ENCODE measurements around the gene NHLRC3. TPM values are rescaled to one million over a fixed set of nuclear protein-coding genes. Genes with fewer than 3 reads are reported as not detected.
"Not testable (repeated sequence)": the region's sequence is repeated elsewhere in the genome, so short reads cannot be mapped to it uniquely, and the experiment has no call there.

Gene NHLRC3, protein sequence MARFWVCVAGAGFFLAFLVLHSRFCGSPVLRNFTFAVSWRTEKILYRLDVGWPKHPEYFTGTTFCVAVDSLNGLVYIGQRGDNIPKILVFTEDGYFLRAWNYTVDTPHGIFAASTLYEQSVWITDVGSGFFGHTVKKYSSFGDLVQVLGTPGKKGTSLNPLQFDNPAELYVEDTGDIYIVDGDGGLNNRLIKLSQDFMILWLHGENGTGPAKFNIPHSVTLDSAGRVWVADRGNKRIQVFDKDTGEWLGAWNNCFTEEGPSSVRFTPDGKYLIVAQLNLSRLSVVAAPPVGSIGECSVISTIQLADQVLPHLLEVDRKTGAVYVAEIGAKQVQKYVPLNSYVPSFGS
- 11.3 and 13.3 TPM in 2 replicates for total RNA-seq (2014; rRNA removed; shearing (Covaris generic))

DNA sequence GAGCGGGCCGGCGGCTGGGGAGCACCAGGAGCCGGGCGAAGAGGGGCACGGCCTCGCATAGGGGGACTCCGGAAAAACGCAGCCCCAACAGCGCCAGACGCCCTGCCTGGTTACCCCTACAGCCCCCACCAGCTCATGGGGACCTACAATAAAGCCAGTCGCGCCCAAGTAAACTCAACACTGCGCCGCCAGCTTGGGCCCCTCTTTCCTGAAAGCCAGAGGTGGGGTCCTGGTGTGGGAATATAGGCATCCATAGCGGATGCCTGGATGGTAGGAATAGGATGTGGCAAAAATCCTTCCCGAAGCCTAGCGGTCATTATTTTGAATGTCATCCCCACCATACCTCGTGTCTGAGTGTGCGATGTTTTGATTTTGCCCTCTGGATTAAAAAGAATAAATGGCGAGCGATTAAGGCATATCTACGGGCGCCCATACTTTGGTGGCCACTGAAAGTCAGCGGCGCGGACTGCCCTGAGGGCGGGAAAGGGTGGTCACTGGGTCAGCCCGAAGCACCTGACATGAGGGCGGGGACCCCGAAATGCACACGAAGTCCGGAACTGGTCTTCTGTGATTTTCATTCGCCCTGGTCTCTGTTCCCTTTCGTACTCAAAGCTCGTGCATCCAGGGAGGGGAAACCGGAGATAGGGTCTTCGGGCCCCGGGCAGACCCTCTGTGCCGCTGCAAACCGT lies at the start of gene NHLRC3, which contains the start of gene PROSER1:
NHLRC3 (plus strand) TSS at position 577 of the 689 bp plus-strand sequence. CDS start 184 bp downstream, outside the sequence.
PROSER1 (minus strand) TSS at position 210 of the 689 bp plus-strand sequence. CDS start 847 bp downstream, outside the sequence.
- peak; percentile 95 for DNase-seq (ENCODE audit: low spot score)

DNA sequence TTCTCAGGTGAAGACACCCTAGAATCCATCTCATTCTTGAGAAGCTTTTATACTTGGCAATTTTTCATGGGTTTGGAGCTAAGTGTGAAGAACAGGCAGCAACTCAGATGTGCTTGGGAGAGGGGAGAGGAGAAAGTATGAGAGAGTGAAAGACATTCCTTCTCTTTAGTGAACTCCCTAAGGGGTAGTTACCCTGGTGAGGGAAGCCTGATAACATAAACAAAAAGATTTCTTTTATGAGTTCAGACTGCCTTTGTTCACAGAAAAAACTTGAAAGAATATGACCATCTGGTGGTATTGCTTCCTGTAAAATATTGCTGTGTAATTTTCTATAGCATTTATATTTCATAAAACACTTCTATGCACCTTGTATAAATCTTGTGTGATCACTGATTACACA lies 47.6 kb upstream of the NHLRC3 start, which contains the start of gene STOML3:
STOML3 (minus strand) TSS at position 139 of the 400 bp plus-strand sequence; CDS start at position 29, 110 bp downstream.
- no peak for DNase-seq (ENCODE audit: low spot score)

DNA sequence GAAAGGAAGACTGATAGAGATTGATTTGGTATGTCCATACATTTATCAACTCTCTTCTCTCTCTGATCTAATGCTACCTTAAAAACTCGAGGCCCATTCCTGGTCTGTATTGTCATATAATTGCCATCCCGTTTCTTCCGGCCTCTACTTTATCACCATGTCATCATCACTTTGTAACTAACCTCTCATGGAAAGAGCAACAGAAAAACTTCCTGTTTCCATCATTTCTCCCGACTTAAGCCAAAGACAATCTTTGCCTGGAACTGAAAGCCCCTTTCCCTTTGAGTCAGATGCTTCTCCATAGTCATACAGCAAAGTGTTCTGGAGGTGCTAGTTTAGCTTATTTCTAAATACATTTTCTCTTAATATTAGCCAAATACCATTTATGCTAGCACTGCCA lies 44.9 kb upstream of the NHLRC3 start:
- no peak for DNase-seq (ENCODE audit: low spot score)

DNA sequence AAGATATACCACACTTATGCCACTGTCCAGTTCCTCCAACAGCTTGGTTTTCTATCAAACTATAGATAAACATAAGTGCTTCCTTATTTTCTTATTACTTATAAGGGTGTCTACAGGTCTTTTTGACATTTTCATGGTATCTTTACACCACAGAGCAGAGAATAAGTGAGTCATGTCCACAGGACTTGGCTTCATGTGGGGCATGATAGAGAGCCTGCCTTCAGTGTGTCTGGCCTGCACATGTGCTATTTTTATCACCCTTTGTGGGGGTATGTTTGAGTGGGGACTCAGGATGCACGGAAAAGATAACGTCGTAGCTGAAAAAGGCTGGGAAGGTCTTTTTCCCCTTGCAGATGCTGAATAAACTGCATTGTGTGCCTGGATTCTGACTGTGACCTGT lies 39.5 kb upstream of the NHLRC3 start:
- no peak for DNase-seq (ENCODE audit: low spot score)

DNA sequence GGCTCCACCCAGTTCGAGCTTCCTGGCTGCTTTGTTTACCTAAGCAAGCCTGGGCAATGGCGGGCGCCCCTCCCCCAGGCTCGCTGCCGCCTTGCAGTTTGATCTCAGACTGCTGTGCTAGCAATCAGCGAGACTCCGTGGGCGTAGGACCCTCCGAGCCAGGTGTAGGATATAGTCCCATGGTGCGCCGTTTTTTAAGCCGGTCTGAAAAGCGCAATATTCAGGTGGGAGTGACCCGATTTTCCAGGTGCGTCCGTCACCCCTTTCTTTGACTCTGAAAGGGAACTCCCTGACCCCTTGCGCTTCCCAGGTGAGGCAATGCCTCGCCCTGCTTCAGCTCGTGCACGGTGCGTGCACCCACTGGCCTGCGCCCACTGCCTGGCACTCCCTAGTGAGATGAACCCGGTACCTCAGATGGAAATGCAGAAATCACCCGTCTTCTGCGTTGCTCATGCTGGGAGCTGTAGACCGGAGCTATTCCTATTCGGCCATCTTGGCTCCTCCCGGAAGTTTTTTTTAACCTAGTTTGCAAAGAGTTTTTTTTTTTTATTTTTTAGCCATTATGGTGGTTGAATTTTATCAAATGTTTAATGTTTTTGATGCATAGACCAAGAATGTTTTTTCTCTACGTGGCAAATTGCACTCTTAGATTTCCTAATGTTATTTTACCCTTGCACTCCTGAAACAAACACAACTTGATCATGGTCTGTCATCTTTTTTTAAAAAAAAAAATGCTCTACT lies 31.7 kb upstream of the NHLRC3 start:
- not testable (repeated sequence) for DNase-seq (ENCODE audit: low spot score)

DNA sequence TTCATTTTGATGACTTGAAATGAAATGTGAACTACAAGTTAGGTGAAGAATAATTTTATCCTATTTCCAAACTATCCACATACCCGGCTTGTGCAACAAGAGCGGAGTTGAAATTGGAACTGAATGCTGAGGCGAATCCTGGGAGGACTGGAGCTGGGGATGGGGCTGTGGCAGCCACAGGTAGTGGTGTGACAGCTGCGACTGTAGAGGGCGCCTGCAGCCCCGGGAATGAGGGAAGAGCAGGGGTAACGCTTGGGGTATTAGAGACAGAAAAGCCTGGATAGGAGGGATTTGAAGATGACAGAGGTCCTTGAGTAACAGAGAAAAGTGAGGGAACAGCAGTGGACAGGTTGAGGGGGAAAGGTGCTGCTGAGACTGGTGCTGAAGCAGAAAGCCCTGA lies 25.6 kb upstream of the NHLRC3 start:
- no peak for DNase-seq (ENCODE audit: low spot score)

DNA sequence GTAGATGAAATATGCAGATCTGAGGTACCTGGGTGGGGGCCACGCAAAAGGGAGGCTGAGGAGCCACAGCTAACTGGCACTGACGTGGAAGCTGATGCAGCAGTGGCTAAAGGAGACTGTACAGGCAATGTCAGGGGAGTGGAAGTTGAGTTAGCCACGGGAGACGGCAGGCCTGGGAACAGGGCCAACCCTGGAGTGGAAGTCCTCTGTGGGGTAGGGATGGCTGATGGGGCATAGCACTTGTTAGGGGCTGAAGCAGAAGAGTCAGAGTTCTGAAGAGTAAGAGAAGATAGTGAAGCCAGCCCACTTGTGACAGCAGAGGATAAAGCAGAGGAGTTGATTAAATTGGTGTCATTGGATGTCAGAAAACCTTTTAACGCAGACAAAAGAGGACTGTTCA lies 24.8 kb upstream of the NHLRC3 start:
- DNase-seq (ENCODE audit: low spot score) = no peak

DNA sequence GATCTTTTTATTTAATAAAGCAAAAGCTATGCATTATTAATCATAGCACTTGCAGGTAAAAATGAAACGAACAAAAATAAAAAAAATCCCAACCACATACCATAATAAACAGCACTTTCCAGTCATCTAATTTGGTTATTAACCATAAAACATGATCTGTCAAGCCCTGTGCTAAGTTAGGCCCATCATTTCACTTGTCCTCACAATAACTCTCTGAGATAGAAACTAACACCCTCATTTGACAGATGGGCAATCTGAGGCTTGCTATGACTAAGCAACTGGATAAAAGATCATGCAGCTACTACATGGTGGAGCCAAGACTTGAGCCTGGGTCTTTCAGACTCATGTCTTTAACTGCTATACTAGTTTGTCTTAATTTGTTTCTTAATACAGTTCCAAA lies 22.2 kb upstream of the NHLRC3 start:
- no peak for DNase-seq (ENCODE audit: low spot score)

DNA sequence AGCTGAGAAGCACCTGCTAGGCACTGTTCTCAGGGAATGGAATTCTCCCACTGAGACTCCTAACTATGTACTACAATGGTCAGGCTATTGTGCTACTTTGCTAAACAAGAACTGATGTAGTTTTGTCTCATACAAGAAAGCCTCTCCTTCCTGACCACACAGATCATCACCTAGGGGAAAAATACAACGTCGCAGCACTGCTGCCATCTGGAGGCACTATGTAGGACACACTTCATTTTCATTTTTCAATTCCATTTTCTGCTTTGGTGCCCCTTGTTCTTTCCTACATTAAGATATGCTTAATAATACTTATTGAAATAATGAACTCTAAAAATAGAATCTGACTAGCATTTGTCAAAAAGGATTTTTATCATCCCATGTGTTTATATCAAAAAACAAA lies 21.5 kb upstream of the NHLRC3 start:
- DNase-seq (ENCODE audit: low spot score) = peak; percentile 59

DNA sequence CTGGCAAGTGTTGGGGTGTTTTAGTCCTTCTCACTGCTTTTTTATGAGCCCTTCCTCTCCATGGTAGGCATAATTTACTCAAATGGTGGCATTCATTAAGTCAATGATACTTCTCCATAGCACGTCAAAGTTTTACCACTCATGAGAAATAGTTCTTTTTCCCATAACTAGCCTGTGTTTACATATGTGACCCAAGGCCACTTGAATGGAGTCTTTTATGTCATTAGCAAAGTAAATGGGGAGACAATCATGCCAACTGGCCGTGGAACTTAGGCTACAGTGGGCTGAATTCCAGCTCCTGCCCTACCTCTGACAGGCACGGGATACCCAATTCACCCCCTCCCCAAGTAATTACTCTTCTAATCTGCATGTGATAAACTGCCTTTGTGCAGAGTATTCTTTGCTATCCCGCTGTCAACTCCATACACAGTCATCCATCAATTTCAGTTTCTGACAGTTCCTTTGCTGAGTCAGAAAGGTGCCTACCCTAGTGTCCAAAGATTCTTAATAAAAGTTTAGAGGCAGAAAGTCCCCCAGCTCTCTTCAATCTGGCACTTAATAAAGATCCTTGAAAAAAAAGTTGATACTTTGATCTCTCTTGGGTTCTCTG lies 17.3 kb upstream of the NHLRC3 start:
- no peak for DNase-seq (ENCODE audit: low spot score)

DNA sequence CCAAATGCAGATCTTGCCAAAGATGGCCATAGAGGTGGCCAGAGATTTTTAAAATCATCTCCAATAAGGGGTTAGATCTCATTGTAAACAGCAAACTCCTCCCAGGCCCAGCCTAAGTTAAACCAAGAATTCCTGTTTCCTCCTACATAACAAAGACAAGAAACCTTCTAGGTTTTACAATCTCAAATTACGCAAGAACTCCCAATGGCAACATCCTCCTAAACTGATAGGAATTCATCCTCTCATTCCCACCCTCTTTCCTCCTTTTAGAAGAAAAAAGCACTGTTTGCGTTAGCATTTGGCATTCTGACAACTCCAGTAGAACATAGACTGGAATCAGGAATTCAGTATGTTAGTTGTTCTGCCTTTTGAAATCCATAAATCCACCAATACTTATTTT lies 14.9 kb upstream of the NHLRC3 start:
- no peak for DNase-seq (ENCODE audit: low spot score)

DNA sequence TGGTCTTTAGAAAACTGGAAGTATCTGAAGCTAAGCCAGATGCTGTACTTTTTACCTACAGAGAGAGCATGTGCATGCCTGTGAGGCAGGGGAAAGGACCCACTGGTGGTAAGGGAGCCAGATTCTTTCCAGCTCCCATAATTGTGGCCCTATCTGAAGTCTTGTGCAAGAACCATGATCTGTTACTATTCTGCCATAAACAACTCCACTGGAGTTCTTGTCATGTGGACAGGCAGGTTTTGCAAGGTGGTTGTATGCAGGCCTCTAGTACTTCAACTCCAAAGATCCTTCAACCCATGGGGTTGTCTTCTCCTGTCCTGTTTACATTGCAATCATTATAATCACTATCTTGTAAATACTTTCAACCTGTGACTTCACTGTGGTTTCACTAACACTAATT lies 14.5 kb upstream of the NHLRC3 start:
- DNase-seq (ENCODE audit: low spot score) = peak; percentile 68

DNA sequence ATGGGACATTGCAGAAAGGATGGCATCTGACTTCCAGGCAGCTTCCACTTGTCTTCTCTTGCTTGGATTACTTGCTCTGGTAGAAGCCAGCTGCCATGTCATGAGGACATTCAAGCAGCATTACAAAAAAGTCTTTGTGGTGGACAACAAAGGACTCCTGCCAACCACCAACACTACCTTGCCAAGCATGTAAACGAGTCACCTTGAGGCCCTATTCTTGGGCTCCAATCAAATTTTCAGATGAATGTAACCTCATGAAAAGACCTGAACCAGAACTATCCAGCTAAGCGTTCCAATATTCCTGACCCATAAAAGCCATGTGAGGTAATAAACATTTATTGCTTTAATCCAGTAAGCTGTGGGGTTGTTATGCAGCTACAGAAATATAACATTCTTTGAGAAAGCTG lies 12.8 kb upstream of the NHLRC3 start:
- no peak for DNase-seq (ENCODE audit: low spot score)

DNA sequence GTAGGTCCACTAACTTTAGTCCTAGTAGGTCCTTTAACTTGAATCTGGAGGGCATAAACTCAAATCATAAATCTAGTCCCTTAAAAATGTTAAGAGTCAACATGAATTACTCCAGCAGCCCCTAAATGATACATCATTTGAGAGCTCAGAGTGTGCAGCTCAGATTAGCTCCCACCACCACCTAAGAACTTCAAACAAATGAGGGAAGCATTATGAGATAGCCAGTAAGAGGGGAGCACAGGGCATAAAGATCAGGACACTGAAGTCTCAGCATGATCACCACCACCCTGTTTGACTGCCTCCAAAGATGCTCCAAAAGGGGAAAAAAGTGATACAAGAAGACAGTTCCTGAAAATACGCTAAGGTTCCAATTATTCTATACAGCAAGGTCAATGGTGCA lies 6.1 kb upstream of the NHLRC3 start:
- DNase-seq (ENCODE audit: low spot score) = no peak

DNA sequence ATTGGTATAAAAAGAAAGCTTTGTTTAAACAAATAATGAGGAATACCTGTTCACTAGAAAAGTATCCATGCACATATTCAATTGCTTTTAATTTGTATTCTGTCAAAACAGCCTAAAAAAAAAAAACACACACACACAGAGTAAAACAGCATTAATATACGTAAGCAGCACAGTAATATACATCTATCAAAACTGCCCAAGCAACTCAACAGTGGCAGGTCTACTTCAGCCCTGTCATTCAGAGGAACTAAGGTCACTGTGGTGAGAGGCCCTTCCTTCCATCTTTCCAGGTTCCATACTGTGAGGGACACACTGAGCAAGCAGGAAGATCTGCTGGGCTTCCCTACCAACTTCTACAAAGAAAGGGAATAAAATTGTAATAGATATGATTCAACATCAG lies 4.2 kb upstream of the NHLRC3 start:
- no peak for DNase-seq (ENCODE audit: low spot score)

DNA sequence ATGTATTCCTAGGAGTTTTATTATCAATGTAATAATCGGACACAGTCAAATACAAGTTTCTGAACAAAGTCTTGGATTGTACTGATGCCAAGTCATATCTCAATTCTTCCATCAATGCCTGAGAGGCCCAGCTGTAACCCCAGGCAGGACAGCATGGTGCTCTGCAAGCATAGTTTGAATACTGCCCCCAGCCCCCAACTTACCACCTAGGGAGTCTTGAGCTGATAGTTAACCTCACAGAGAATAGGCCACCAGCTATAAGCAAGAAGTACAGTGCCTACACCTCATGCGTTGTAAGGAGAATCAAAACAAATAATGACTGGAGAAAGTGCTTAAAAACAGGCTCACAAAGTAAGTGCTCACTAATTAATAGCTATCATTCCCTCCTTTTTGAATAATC lies 3.1 kb upstream of the NHLRC3 start:
- peak; percentile 16 for DNase-seq (ENCODE audit: low spot score)

DNA sequence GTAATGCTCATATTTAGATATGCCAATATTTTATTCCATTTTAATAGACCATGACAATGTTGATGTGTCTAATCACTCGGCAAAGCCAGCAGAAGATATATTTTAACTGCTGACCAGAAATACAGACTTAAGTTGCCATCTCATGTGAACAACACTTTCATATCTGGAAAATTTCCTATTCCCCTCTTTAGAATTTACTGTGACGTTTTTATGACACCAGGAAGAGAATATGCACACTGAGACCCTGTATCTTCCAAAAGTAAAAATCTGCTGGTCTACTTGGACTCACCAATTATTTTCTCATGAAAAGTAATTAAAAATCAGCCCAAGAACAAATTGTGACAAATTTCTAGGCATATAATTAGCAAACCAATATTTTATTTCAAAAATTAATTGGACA lies 2.5 kb upstream of the NHLRC3 start:
- peak; percentile 28 for DNase-seq (ENCODE audit: low spot score)

DNA sequence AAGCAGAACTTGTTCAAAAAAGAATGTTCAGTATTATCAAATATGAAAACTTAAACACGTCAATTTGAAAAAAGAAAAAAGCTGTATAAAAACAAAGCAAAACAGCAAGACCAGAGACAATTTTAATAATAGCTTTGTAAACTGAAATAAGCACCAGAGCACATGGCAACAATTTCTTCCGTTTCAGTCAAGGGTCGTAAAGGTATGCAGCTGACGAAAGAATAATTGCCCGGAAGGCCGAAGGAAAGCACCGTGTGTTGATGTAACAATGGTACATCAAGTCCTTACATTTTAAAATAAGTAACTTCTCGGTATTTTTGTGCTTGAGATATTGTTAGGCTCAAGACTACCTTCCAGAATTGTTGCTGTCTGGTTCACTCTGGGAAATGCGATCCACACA lies 2.0 kb upstream of the NHLRC3 start:
- peak; percentile 61 for DNase-seq (ENCODE audit: low spot score)

DNA sequence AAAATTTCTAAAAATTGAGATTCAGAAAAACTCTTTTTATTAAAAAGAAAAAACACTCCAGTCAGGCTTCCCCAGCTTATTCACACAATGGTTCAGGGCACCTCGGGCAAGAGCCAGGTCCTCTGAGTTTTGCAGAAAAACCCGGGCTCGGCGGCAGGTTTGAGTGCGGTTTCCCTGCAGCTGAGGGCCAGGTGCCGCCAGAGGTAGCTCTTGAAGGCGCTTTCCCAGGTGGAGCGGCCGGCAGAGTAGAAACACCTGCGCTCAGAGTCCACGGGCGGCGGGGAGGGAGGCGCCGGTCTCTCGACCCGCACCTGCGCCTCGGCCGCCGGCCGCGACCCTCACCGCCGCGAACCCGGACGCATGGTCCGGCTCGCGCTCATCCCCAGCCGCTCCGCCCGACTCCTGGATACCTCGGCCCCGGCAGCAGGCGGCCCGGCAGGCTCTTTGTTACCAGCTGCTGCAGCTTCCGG lies 811 bp upstream of the NHLRC3 start:
- peak; percentile 71 for DNase-seq (ENCODE audit: low spot score)

DNA sequence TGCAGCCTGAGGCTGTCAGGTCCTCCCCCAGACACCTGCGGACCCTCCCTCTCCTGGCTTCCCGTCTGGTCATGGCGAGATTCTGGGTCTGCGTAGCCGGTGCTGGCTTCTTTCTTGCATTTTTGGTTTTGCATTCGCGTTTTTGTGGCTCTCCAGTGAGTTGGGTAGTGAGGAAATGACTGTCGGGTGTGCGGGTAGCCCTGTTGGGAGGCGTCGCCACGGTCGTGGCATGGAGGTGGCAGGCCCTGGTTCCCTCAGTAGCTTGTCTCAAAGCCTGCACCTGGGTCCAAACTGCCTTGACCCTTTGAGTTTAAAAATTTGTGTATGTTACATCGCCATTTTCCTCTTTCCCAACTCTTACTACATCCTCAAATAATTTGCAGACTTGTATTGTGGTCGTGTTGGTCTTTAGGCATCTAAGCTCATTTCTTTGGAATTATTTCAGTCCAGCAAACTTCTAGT lies 344 bp downstream of the NHLRC3 start:
- peak; percentile 60 for DNase-seq (ENCODE audit: low spot score)

DNA sequence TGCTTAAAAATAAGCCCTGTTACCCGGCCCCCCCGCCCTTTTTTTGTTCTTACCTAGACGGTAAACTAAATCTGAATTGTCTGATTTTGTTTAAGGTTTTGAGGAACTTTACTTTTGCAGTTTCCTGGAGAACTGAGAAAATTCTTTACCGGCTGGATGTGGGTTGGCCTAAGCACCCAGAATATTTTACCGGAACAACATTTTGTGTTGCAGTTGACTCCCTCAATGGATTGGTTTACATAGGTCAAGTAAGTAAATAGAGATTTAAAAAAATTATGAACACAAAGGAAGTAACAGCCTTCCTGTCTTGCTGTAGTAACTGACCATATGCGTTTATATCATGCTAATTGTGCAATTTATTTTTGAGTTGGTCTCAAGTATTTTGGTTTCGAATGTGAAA lies 785 bp downstream of the NHLRC3 start:
- peak; percentile 27 for DNase-seq (ENCODE audit: low spot score)

Data from HT-29 (cell line).